Keratinocyte (primary cell): ENCODE data around the gene HOXB9.

ENCODE experiments used
- EZH2 ChIP-seq: IDR thresholded peaks from one replicate; pipeline ENCODE4 v1.6.1; 2012; ENCODE audit warnings: inconsistent platforms, mild to moderate bottlenecking, low read length, moderate library complexity
- TF ChIP-seq, protein P1 (sequence below), 3 experiments: IDR thresholded peaks in 1 of 3; conservative IDR thresholded peaks in 1 of 3; optimal IDR thresholded peaks in 1 of 3; 2 replicates in 2 of 3; 3 replicates in 1 of 3; pipeline versions ENCODE3 to v1.5.1; 2011; ENCODE audit warnings: low read length in 3 of 3, mild to moderate bottlenecking in 3 of 3, moderate library complexity in 2 of 3, control low read depth in 1 of 3, inconsistent platforms in 1 of 3; ENCODE audit not compliant: insufficient read depth in 2 of 3; ENCODE audit errors: extremely low read depth in 1 of 3

DNA sequence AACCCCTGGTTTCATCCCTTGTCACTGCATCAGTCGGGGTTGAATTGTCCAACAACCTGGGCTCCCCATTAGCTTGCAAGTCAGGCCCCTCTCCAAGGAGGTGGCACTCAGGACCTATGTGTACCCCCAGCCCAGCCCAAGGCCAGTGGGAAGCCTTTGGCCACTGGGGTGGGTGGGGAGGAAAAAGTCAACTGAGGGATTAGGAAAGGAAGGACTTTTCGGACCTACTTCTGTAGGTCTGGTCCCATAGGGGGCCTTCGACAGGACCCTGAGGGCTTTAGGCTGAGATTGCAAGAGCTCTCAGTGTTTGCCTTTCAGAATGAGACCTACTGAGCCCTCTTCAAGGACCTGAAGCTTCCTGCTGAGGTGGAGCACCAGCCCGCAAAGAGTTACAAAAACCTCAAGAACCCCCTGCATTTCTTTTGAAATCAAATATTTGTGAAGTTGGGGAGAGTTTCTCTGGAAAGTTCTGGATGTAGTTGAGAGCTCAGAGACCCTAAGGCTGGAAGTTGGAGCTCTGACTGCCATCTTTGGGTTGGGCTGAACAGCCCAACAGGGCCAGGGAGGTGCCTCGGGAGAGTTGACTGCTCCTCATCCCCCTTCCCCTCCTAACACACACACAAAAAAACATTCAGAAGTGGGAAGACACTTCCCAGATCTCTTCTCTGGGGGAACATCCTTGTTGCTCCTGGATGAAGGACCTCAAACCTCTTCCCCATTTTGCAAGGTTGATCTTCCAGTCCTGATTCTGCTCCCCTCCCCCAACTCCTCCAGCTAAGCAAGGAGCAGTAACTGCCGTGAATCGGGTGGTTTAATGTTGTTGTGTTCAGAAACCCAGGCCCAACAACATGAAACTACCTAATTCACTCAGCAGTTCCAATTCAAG is 5.8 kb upstream of the HOXB9 start:
- TF ChIP-seq, protein P1, sequence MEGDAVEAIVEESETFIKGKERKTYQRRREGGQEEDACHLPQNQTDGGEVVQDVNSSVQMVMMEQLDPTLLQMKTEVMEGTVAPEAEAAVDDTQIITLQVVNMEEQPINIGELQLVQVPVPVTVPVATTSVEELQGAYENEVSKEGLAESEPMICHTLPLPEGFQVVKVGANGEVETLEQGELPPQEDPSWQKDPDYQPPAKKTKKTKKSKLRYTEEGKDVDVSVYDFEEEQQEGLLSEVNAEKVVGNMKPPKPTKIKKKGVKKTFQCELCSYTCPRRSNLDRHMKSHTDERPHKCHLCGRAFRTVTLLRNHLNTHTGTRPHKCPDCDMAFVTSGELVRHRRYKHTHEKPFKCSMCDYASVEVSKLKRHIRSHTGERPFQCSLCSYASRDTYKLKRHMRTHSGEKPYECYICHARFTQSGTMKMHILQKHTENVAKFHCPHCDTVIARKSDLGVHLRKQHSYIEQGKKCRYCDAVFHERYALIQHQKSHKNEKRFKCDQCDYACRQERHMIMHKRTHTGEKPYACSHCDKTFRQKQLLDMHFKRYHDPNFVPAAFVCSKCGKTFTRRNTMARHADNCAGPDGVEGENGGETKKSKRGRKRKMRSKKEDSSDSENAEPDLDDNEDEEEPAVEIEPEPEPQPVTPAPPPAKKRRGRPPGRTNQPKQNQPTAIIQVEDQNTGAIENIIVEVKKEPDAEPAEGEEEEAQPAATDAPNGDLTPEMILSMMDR (optimal IDR thresholded peaks at IDR 0.05 in 1 of 3, IDR thresholded peaks at IDR 0.05 in 1 of 3, conservative IDR thresholded peaks at IDR 0.05 in 1 of 3; ENCODE audit: extremely low read depth in 1 of 3, insufficient read depth in 2 of 3, low read length in 3 of 3) = no peak
- no peak for TF ChIP-seq EZH2
